Endothelial cell of hepatic sinusoid (primary cell): ENCODE data around the gene SRCAP.
"Not testable (repeated sequence)": the region's sequence is repeated elsewhere in the genome, so short reads cannot be mapped to it uniquely, and the experiment has no call there.

Experiments used
- in situ Hi-C: cut with HindIII; loops from 2 replicates; pipeline ENCODE4 v1.10.0; 2017; ENCODE audit warnings: low sequenced_read_pairs

SRCAP gene

GRCh38 chr16:30663038-30663437, 35.9 kb upstream of the SRCAP start:
- in situ Hi-C loops = no loop called here

DNA sequence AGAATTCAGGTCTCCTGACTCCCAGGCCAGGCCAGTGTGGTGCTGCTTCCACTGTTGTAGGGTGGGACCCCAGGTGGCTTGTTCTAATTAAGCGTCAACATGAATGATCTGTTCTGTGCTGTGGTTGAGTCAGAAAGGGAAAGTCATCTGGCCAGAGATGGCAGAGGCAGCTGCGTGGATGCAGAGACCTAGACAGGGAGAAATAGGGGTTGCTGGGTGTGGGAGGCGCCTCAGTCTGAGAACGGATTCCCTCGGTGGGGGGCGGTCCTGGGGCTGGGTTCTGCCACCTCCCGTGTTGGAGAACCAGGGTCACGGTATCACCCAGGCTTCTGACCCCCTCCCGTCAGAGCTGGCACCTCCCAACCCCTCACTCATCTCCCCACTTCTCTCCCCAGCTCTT, 35.2 kb upstream of the SRCAP start:
- in situ Hi-C loops = no loop called here

DNA sequence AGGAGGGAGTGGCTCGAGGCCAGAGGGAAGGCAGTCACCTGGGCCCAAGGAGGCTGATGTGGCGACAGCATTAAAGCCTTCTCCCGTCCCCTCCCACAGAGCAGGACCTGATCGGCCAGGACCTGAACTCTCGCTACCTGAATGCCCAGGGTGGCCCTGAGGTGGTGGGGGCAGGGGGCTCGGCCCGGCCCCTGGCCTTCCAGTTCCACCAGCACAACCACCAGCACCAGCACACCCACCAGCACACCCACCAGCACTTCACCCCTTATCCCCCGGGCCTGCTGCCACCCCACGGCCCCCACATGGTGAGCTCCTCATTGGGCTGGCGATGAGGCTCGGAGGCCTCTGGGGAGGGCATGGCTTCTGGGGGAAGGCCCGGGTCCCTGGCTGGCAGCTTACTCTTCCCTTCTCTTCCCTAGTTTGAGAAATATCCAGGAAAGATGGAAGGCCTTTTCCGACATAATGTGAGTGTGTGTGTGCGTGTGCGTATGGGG, 34.3 kb upstream of the SRCAP start:
- in situ Hi-C loops = no loop called here

DNA sequence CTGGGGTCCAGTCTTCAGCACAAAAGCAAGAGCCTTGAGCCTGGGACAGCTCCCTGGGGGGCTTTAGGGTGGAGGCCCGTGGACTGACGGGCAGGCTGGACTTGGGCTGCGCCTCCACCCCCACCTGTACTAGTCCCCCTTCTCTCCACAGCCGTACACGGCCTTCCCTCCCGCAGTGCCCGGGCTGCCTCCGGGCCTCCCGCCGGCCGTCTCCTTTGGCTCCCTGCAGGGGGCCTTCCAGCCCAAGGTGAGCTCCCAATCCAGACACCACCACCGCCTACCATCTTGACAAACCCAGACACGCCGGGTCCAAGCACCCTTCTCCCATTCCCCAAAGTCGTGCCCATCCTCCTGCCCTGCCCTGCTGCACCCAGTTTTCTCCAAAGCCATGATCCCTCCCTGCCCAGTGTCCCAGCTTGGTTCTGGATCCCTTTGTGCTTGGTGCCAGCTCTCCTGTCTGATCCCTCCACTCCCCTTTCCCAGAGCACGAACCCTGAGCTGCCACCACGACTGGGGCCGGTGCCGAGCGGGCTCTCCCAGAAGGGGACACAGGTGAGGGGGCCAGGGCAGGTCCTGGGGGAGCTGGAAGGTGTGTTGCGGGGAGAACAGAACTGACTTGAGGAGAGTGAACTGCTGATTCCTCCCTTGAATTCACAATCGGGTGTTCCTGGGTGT, 33.7 kb upstream of the SRCAP start:
- in situ Hi-C loops = no loop called here

- in situ Hi-C loops = no loop called here
Observed at GRCh38 chr16:30665830-30666190, 33.2 kb upstream of the SRCAP start.

DNA sequence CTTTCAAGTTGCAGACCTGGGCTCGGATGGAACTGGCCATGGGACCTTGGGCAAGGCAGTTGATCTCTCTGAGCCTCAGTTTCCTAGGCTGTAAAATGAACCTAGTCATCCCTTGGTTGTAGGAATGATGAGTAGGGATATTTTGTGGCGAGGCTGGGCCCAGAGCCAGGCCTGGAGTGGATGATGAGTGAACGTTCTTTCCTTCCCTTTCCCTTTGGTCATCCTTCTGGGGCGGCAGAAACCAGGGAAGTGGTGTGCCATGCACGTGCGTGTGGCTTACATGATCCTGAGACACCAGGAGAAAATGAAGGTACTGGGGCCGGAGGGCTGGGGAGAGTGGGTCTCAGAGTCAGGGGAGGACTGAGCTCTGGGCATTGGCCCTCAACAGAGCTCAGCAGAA, 32.3 kb upstream of the SRCAP start:
- in situ Hi-C loops = no loop called here

GRCh38 chr16:30667361-30667905, 31.5 kb upstream of the SRCAP start:
- in situ Hi-C loops = no loop called here

- in situ Hi-C loops = no loop called here
Observed at GRCh38 chr16:30668393-30668792, 30.6 kb upstream of the SRCAP start.

DNA sequence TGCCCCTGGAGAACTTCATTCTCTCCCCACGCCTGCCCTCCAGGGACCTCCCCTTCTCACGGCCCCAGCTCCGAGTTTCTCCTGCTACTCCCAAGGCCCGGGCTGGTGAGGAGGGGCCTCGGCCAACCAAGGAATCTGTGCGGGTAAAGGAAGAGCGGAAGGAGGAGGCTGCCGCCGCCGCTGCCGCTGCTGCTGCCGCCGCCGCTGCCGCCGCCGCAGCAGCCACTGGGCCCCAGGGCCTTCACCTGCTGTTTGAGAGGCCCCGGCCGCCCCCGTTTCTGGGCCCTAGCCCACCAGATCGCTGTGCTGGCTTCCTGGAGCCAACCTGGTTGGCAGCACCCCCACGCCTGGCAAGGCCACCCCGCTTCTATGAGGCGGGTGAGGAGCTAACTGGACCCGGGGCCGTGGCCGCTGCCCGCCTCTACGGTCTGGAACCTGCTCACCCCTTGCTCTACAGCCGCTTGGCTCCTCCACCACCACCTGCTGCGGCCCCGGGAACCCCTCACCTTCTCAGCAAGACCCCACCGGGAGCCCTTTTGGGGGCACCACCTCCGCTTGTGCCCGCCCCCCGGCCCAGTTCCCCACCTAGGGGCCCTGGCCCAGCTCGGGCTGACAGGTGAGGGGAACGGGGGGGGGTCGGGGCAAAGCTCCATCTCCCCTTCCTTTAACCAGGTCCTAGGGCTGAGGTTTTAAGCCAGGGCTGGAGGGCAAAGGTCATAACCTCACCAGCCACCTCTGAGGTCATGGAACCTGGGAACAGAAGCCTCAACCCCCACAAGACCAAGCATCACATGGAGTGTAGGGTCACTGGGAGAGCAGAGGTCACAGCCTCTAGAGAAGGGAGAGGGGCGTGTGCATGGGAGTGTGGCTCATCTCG, 29.7 kb upstream of the SRCAP start:
- in situ Hi-C loops = no loop called here

DNA sequence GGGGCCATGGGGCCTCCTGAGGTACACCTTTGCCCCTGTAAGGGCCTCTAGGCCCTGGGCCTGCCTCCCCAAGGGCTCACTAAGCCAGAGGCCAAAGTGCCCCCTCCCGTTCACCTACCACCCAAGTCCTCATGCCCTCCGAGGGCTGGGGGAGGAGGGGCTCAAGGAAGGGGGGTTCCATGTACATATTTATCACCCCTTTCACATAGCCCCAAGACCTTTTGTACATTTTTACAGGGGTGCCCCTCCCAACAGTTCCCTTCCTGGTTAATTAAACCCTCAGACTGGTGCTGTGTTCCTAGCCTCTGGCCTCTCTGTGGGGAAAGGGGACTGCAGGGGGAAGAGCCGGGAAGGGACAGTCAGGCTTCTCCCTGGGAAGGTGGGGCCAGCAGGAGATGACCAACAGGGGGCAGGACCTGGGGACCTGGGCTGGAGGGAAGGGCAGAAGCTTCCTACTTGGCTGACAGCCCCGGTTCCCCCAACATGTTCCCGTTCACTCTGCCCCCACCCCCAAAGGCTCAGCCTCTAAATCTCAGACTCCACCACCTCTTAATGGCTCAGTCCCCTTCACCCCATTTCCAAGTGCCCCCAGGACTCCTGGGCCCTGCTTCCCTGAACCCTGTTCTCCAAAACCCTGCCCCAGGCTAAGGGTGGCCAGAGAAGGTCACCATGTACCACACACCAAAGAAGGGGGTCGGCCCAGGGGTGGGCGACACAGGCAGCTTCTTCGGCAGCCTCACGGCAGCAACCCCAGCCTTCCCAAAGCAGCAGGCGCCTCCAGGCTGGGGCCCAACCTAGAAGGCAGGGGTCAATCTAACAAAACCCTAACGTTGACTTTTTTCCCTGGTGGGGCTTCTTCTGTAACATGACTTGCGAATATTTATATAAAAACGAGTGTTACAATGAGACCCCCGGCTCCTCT, 28.8 kb upstream of the SRCAP start:
- in situ Hi-C loops = no loop called here

DNA sequence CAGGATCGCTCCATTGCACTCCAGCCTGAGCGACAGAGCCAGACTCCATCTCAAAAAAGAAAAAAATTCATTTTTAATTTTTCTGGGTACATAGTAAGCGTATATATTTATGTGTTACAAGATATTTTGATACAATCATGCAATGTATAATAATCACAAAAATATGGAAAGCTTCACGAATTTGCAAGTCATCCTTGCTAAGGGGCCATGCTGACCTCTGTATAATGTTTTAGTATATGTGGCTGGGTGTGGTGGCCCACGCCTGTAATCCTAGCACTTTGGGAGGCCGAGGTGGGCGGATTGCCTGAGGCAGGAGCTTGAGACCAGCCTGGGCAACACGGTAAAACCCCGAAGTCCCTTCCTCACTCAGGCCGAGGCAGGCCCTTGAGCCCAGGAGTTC, 23.8 kb upstream of the SRCAP start:
- in situ Hi-C loops = no loop called here

DNA sequence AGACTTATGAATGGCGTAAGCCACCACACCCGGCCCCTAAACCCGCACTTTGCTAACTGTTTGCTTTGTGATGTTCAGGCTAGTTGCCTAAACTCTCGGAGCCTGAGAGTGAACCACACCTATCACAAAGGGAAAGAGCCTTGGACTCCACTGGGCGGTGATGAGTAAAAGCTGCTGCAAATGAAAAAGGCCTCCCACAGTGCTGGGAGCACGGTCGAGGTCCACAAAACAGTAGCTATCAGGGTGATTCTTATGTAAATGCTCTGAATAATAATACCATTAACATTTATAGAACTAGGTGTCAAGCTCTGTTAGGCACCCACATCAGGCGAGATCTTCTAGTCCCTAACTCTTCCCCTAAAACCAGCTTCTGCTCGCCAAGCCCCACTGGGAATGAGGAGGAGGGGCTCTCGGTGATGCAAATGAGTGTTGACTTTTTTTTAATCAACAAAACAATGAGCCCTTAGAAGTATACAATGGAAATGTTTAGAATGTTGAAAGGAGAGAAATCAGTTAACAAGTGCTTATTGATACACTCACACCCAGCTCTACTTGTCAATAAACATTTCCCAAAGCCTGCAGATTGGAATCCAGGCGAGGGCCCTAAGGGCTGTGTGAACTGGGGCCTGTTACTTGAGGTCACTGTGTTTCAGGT, 20.9 kb upstream of the SRCAP start:
- in situ Hi-C loops = no loop called here

DNA sequence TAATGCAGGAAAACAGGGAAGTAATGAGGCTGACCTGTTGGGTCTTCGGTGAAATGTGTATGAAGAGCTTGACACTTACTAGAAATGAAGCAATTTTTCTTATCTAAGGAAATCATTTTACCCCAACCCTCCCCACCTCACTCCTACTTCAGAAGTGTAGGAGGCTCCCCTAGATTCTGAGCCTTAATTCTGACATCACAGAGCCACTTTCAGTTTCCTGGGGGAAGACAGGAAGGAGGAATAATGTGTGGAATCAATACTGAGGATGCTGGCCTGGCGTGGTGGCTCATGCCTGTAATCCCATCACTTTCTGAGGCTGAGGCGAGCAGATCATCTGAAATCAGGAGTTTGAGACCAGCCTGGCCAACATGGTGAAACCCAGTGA, 20.4 kb upstream of the SRCAP start:
- in situ Hi-C loops = no loop called here

DNA sequence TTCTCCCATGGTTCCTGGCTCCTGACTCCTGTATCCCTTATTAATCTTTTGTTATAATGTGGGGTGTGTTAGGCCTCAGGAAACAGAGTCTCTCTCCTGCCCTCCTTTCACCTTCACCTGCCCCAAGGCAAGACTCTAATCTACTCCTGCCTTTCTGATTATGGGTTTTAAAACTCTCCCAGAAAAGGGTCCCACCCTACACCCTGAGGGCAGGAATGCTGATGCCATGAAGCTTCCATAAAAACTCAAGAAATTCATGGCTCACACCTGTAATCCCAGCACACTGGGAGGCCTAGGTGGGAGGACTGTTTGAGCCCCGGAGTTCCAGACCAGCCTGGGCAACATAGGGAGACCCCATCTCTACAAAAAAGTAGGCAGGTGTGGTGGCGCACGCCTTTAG, 18.6 kb upstream of the SRCAP start:
- in situ Hi-C loops = no loop called here

DNA sequence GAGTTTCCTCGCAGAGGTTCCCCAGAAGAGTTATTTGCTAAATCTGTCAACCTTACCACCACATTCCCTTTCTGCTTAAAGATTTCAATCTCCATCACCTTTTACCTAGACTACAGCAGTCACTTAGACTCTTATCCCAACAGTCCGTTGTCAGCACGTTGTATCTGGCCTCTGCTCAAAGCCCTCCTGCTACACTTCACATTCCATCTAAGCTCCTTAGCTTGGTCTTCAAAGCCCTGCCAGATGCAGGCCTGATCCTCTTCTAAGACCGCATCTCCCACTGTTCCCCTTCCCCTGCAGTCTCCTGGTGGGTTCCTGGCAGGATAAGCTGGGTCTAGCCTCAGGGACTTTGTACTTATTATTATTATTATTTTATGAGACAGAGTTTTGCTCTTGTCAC, 10.3 kb upstream of the SRCAP start:
- in situ Hi-C loops = no loop called here

DNA sequence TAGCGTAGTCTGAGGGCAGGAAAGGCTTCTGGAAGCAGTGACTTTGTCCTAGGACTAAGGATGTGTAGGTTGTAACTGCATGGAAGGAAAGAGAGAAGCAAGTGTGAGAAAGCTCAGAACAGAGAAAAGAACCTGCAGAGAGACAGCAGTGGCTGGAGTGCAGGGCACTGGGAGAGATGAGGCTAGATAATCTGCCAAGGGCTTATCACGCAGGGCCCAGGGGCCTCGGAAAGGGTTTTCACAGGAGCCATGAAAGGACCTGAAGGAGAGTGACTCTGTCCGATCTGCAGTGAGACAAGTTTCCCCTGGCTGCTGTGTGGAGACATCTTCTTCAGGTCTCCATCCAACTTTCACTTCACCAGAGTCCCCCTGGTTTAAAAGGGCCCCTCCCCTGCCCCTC, 7.1 kb upstream of the SRCAP start:
- in situ Hi-C loops = loop anchor here (5.0 kb wide), 1 partner anchor 60 kb away; no protein-coding TSS in a partner anchor

DNA sequence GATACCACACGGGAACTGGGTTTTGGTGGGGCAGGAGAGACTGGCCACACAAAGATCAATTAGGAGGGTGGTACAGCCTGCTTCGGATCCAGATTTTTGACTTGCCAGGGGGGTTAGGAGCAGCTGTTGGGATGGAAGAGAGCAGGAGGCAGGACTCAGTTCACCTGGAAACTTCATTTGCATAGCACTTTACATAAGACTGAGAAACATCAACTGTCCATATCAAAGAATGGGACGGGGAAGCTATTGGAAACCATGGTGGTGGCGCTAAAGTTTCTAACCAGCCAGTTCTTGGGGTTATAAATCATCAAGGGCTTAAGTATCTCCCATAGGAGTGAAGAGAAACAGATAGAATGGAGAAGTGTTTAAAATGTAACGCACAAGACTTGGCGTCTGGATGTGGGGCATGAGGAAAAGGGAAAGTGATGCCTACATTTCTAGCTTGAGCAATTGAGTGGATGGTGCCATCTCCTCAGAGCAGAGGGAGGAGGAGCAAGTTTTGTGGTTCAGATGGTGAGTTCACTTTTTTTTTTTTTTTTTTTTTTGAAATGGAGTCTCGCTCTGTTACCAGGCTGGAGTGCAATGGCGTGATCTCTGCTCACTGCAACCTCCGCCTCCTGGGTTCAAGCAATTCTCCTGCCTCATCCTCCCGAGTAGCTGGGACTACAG, 6.4 kb upstream of the SRCAP start:
- in situ Hi-C loops = loop anchor here (5.0 kb wide), 1 partner anchor 60 kb away; no protein-coding TSS in a partner anchor

- in situ Hi-C loops = loop anchor here (5.0 kb wide), 1 partner anchor 63 kb away; no protein-coding TSS in a partner anchor
Observed at GRCh38 chr16:30694926-30695693, 3.9 kb upstream of the SRCAP start.

GRCh38 chr16:30696646-30697045, 2.3 kb upstream of the SRCAP start:
- in situ Hi-C loops = not testable (repeated sequence)
